Hepatocyte (in vitro differentiated cells): ENCODE results near the gene PMIS2. TPM values are rescaled to one million over a fixed set of nuclear protein-coding genes. Genes with fewer than 3 reads are reported as not detected.

Experiments used
- DNase-seq: peaks from one replicate; pipeline ENCODE4 v3.0.0-alpha.2; 2016; ENCODE audit warnings: low spot score
- H2AFZ ChIP-seq: fragments of 200-600 bp; sonication (generic); 2 replicates; pipeline ENCODE4 v1.6.0; 2016; ENCODE audit warnings: antibody characterized with exemption, mild to moderate bottlenecking
- H3K27ac ChIP-seq: fragments of 200-600 bp; sonication (generic); 2 replicates; pipeline ENCODE4 v1.5.1; 2016; ENCODE audit warnings: mild to moderate bottlenecking
- H3K27me3 ChIP-seq: fragments of 200-600 bp; sonication (generic); 2 replicates; pipeline ENCODE4 v1.6.1; 2016
- H3K36me3 ChIP-seq: fragments of 200-600 bp; sonication (generic); replicated peaks from 2 replicates; pipeline ENCODE4 v1.5.1; 2016; ENCODE audit warnings: low read depth; ENCODE audit not compliant: insufficient read depth
- H3K4me1 ChIP-seq: fragments of 200-600 bp; sonication (generic); 2 replicates; pipeline ENCODE4 v1.5.1; 2016; ENCODE audit warnings: mild to moderate bottlenecking, moderate library complexity; ENCODE audit not compliant: insufficient read depth
- H3K4me2 ChIP-seq: fragments of 200-600 bp; sonication (generic); 2 replicates; pipeline ENCODE4 v1.6.0; 2016
- H3K4me3 ChIP-seq: fragments of 200-600 bp; sonication (generic); 2 replicates; pipeline ENCODE4 v1.5.1; 2016; ENCODE audit warnings: mild to moderate bottlenecking
- H3K79me2 ChIP-seq: fragments of 200-600 bp; sonication (generic); 2 replicates; pipeline ENCODE4 v1.6.0; 2017; ENCODE audit warnings: mild to moderate bottlenecking
- H3K9me2 ChIP-seq: fragments of 200-600 bp; sonication (generic); replicated peaks from 2 replicates; pipeline ENCODE4 v1.6.0; 2017; ENCODE audit warnings: mild to moderate bottlenecking; ENCODE audit not compliant: insufficient read depth
- H3K9me3 ChIP-seq: fragments of 200-600 bp; sonication (generic); 2 replicates; pipeline ENCODE4 v1.5.1; 2016; ENCODE audit warnings: low read depth, mild to moderate bottlenecking
- H4K20me1 ChIP-seq: fragments of 200-600 bp; sonication (generic); 2 replicates; pipeline ENCODE4 v1.6.0; 2016; ENCODE audit warnings: mild to moderate bottlenecking; ENCODE audit not compliant: insufficient read depth, poor library complexity, severe bottlenecking
- EZH2 ChIP-seq: fragments of 200-600 bp; sonication (generic); IDR thresholded peaks from 2 replicates; pipeline ENCODE4 v1.6.1; 2016; ENCODE audit warnings: antibody characterized with exemption, mild to moderate bottlenecking, borderline replicate concordance
- EZH2phosphoT487 ChIP-seq: fragments of 200-600 bp; sonication (generic); IDR thresholded peaks from one replicate; pipeline ENCODE4 v1.6.1; 2018; ENCODE audit warnings: antibody characterized with exemption, mild to moderate bottlenecking, low read depth, moderate library complexity; ENCODE audit not compliant: unreplicated experiment, severe bottlenecking
- WGBS: methylation state at CpG from one replicate; pipeline ENCODE4 v1.1.6; 2016; ENCODE audit warnings: low lambda C conversion rate; ENCODE audit errors: missing lambda C conversion rate; 5-methylcytosine and 5-hydroxymethylcytosine counted together
- polyA plus RNA-seq: library from polyadenylated mRNA; unstranded; fragments of >200 nt; fragmentation: Nextera tagmentation; extraction: Ambion mirVana; gene quantifications from 2 replicates; pipeline ENCODE4 v1.2.1, GENCODE V29; 2016
- total RNA-seq: library from RNA; depleted of rRNA; stranded (reverse); fragments of >200 nt; gene quantifications from 2 replicates; pipeline ENCODE4 v1.2.3, GENCODE V29; 2014
- TF ChIP-seq, protein P1 (sequence below): fragments of 200-600 bp; sonication (generic); IDR thresholded peaks from 2 replicates; pipeline ENCODE4 v1.5.1; 2016; ENCODE audit warnings: antibody characterized with exemption, mild to moderate bottlenecking; ENCODE audit not compliant: poor library complexity

The PMIS2 gene
- total and polyA plus RNA-seq, 2 experiments from 2014 or later, result not detected

DNA sequence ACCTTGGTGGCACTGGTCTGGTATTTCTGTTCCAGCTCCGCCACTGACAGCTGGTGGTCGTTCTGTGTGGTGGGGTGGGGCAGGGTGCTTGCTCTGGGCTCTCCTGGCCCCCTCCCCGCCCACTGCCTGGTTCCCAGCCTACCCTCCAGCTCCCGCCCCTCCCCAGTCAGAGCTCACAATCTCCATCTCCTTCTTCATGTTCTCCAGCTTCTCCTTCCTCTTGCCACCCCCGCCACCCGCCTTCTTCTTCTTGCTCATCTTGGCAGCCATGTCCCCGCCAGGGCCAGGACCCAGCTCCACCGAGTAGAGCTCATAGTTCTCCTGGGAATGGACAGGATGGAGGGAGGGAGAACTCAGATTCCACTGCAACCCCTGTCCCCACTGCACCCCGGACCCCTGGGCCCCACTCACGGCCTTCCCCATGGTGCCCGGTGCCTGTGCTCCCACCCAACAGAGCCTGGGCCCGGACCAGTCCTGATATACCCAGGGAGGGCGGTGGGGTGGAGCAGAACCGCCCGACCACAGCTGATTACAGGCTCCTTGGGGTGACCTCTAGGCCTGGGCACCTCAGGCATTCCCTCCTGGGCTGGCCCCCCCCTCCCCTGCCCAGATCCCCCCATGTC lies 22.7 kb upstream of the PMIS2 start, which contains the start of gene ATP4A:
Gene ATP4A (minus strand): TSS at position 452 of the 623 bp plus-strand sequence. CDS start 29 bp downstream, at position 423.
- no peak for TF ChIP-seq EZH2phosphoT487
- TF ChIP-seq, protein P1, sequence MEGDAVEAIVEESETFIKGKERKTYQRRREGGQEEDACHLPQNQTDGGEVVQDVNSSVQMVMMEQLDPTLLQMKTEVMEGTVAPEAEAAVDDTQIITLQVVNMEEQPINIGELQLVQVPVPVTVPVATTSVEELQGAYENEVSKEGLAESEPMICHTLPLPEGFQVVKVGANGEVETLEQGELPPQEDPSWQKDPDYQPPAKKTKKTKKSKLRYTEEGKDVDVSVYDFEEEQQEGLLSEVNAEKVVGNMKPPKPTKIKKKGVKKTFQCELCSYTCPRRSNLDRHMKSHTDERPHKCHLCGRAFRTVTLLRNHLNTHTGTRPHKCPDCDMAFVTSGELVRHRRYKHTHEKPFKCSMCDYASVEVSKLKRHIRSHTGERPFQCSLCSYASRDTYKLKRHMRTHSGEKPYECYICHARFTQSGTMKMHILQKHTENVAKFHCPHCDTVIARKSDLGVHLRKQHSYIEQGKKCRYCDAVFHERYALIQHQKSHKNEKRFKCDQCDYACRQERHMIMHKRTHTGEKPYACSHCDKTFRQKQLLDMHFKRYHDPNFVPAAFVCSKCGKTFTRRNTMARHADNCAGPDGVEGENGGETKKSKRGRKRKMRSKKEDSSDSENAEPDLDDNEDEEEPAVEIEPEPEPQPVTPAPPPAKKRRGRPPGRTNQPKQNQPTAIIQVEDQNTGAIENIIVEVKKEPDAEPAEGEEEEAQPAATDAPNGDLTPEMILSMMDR, result no peak
- no peak for TF ChIP-seq EZH2
- no peaks in the 10 kb centered on the region for H4K20me1 ChIP-seq
- DNase-seq, result no peak
- 79% methylated on average over 12 of the region's 15 CpGs for WGBS
- no peaks in the 10 kb centered on the region for H3K4me1 ChIP-seq
- no peaks in the 10 kb centered on the region for H3K36me3 ChIP-seq
- peaks cover 12% of the 10 kb centered on the region for H3K27me3 ChIP-seq
- no peaks in the 10 kb centered on the region for H3K9me2 ChIP-seq
- no peak within 1 kb of the TSS for H2AFZ ChIP-seq
- no peak within 1 kb of the TSS for H3K4me3 ChIP-seq
- no peak within 1 kb of the TSS for H3K27ac ChIP-seq
- H3K9me3 ChIP-seq, result no peaks in the 10 kb centered on the region
- no peak within 1 kb of the TSS for H3K4me2 ChIP-seq
- H3K79me2 ChIP-seq, result no peaks in the 10 kb centered on the region

DNA sequence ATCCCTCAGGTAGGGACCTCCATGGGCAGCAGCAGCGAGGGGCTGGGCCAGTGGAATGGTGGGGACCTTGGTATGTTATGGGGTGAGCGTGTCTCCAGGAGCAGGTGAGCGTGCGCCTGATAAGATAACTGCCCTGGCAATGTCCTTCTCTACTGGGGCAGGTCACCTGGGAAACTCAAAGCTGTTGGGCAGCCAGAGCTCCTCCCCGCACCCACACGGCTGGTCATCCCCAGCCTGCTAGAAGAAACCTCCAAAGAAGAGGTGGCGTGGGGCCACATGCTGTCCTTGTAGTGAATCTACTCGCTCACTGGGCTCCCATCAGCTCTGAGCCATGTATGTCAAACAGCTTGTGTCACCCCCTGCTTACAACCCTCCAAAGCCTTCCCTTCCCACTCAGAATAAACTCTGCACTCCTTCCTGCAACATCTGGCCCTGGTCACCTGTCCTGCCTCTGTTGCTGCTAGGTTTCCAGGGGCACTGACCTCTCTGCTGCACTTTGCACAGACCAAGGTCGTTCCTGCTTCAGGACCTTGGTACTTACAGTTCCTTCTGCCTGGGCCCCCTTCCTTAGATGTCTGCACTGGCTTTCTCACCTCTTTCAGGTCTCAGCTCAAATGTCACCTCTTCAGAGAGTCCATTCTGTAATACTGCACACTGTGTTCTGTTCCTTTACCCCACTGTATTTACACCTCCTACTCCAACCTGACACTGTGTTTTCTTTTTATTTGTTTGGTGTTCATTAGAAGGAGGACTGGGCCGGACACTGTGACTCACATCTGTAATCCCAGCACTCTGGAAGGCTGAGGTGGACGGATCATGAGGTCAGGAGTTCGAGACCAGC lies 20.7 kb upstream of the PMIS2 start:
- no peaks in the 10 kb centered on the region for H4K20me1 ChIP-seq
- H3K9me2 ChIP-seq, result no peaks in the 10 kb centered on the region
- no peak overlapping the region for H2AFZ ChIP-seq
- H3K4me2 ChIP-seq, result no peak overlapping the region
- 78% methylated on average over 12 of the region's 12 CpGs for WGBS
- no peaks in the 10 kb centered on the region for H3K9me3 ChIP-seq
- DNase-seq, result no peak
- no peak overlapping the region for H3K27ac ChIP-seq
- no peaks in the 10 kb centered on the region for H3K27me3 ChIP-seq
- H3K36me3 ChIP-seq, result no peaks in the 10 kb centered on the region
- H3K4me1 ChIP-seq, result no peaks in the 10 kb centered on the region
- H3K4me3 ChIP-seq, result no peak overlapping the region
- TF ChIP-seq, protein P1, result no peak
- TF ChIP-seq EZH2 (no peak), EZH2phosphoT487 (no peak)
- H3K79me2 ChIP-seq, result no peaks in the 10 kb centered on the region

DNA sequence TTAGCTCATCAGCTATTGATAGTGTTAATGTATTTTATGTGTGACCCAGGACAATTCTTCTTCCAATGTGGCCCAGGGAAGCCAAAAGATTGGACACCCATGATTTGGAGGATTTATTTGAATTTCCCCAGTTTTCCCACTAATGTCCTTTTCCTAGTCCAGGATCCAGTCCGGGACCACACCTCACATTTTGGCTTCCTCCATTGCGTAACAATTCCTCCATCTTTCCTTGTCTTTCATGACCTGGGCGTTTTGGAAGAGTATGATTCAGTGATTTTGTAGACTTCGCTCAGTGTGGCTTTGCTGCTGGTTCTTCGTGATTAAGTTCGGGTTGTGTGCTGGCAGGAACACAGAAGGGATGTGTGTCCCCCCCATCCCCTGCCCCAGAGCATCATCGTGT lies 19.2 kb upstream of the PMIS2 start:
- no peaks in the 10 kb centered on the region for H3K9me3 ChIP-seq
- H2AFZ ChIP-seq, result no peak overlapping the region
- no peaks in the 10 kb centered on the region for H3K79me2 ChIP-seq
- 93% methylated on average over 7 of the region's 7 CpGs for WGBS
- TF ChIP-seq EZH2phosphoT487, result no peak
- TF ChIP-seq, protein P1, result no peak
- no peak for TF ChIP-seq EZH2
- H3K36me3 ChIP-seq, result no peaks in the 10 kb centered on the region
- no peak overlapping the region for H3K4me3 ChIP-seq
- no peak for DNase-seq
- no peaks in the 10 kb centered on the region for H4K20me1 ChIP-seq
- H3K27me3 ChIP-seq, result no peaks in the 10 kb centered on the region
- H3K4me1 ChIP-seq, result no peaks in the 10 kb centered on the region
- H3K9me2 ChIP-seq, result no peaks in the 10 kb centered on the region
- H3K27ac ChIP-seq, result no peak overlapping the region
- H3K4me2 ChIP-seq, result no peak overlapping the region
